Skin epidermis (tissue), 12 donors: ENCODE measurements around the gene TYRP1.
A peak's percentile ranks its signal among the peaks of the same experiment; 100 is the strongest.
"Not testable (repeated sequence)": the region's sequence is repeated elsewhere in the genome, so short reads cannot be mapped to it uniquely, and the experiment has no call there.

ENCODE experiments used
- H3K27ac ChIP-seq, 21 experiments: fragments of 200-600 bp; sonication (generic) in 11 of 21; one replicate each; pipeline ENCODE4 v1.5.0; 2020; ENCODE audit warnings: mild to moderate bottlenecking in 3 of 21, inconsistent platforms in 2 of 21, moderate library complexity in 2 of 21
- H3K4me3 ChIP-seq, 7 experiments: fragments of 200-600 bp; sonication (generic) in 2 of 7; one replicate each; pipeline ENCODE4 v1.5.0; 2020; ENCODE audit warnings: inconsistent platforms in 2 of 7, mild to moderate bottlenecking in 2 of 7, moderate library complexity in 1 of 7

Gene TYRP1, protein sequence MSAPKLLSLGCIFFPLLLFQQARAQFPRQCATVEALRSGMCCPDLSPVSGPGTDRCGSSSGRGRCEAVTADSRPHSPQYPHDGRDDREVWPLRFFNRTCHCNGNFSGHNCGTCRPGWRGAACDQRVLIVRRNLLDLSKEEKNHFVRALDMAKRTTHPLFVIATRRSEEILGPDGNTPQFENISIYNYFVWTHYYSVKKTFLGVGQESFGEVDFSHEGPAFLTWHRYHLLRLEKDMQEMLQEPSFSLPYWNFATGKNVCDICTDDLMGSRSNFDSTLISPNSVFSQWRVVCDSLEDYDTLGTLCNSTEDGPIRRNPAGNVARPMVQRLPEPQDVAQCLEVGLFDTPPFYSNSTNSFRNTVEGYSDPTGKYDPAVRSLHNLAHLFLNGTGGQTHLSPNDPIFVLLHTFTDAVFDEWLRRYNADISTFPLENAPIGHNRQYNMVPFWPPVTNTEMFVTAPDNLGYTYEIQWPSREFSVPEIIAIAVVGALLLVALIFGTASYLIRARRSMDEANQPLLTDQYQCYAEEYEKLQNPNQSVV

DNA sequence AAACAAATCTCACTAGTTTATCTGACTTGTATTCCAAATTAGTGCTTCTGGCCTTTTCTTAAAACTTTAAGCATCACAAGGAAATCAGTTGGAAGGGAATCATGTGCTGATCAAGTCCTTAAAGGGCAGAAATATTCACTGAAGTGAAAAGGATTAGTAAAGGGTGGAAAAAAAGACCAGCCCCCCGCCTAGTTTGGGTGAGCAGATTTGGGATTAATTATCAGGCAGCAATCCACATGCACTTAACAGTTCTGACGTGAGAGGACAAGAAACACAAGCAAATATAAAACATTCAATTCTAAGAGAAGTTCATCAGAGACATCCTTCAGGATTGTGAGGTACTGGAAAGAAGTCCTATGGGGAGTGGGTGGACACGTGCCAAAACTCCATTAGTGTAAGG, at the start of gene TYRP1:
TSS of gene TYRP1 (plus strand) at position 245 of the 400 bp plus-strand sequence. CDS start 612 bp downstream, outside the sequence.
- peak within 1 kb of the TSS in 1 of 21 experiments; percentile 56 for H3K27ac ChIP-seq
- H3K4me3 ChIP-seq = no peak within 1 kb of the TSS

DNA sequence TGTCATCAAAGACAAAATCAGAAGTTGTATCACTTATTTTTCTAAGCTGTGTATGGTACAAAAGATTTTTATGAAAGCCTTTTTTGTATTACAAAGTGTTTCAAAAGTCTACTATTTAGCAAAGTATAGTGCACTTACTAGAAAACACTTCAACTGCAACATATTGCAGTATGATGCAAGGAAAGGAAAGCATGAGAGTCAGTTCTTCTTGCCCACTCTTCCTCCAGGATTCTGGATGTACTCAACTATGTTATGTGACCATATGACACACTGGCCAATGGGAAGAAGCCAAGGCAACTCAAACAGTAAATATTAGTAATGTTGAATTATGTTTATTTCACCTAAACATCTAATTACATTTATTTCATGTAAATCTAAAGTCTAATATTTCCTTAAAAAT, 49.5 kb upstream of the TYRP1 start:
- Histone ChIP-seq H3K4me3 (no peak overlapping the region), H3K27ac (no peak overlapping the region)

DNA sequence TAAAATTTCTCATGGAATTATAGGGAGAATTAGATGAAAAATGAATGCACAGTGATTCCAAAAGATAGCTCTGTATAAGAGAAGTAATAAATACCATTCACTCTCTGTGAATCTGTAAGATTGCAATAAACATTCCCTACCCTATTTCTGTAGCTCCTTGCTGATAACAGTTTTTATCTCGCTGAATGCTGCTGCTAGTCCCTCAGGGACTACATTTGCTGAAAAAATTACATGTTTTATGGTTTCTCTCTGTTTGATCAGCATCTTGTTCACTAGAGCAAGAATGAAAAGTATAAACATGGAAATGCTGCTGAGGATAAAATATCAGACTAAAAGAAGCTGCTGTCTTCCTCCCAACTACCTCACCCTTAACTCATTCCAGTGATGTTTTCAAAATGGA, 44.3 kb upstream of the TYRP1 start:
- H3K4me3 ChIP-seq = no peak overlapping the region
- no peak overlapping the region for H3K27ac ChIP-seq

DNA sequence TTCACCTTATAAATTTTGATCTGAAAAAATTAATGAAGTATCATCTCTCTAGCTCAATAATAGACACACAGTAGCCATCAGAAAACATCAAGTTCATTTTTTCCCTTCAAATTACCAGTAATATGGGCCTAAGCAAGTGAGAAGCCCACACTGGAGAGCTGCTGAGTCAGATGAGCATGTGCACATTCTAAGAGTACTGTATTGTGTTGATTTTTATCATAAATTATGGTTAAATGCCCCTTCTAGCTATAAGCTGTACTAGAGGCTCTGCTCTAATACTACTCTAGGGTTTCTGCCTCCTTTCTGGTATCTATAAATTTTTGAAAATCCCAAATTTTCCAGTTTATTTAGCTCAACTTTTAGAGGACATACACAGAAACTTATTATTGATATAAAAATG, 42.1 kb upstream of the TYRP1 start:
- no peak overlapping the region for H3K27ac ChIP-seq
- no peak overlapping the region for H3K4me3 ChIP-seq

DNA sequence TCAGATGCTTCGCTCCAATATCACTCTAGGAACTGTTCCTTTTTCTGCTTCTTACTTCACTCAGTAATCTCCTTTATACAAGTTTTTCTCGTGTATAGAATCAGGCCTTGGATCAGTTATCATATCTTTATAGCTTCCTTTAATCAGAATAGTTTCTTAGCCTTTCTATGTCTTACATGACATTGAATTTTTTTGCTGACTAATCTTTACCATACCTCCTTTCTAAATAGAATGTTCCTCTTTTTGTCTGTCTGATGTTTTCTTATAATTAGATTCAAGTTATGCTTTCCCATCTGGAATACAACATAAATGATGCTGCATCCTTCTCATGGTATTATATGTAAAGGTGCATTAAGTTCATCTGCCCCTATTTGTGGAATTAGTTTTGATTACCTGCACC, 40.2 kb upstream of the TYRP1 start:
- H3K27ac ChIP-seq = no peak overlapping the region

DNA sequence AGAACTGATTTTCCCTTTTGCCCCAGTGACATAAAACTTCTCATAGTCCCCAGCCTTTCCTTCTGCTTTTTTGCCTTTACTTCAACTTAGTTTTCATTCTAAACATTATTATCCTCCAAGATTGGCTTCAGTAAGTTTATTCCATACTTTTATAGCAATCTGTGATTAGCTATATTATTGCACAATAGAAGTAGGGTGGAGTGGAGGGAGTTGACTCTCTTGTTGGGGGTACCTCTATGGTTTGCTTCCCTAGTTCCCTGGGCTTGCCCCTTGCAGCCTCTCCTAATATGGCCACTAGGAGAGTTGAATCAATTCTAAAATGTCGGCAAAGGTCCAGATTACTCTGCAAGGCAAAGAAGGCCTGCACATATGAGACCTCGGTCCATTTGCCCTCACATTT, 36.4 kb upstream of the TYRP1 start:
- H3K4me3 ChIP-seq = no peak overlapping the region

More for the DNA sequence above, 40.2 kb upstream of the TYRP1 start:
- no peak overlapping the region for H3K4me3 ChIP-seq

DNA sequence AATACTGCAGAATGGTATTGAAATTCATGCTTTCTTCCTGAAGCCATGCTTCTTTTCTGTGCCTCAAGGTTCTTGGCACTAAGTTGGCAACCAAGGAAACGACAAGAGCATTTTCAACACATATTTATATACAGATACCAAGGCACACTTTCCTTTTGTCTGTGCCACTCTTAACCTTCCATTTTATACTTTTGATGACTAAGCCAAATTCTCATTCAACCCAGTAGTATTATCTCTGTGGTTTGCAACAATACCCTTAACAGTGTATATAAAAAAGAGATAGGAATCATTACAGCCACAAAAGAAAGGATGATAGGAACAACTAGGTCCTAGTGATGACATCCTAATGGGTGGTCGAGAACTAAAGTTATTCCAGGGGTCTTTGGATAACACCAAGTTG, 36.0 kb upstream of the TYRP1 start:
- Histone ChIP-seq H3K4me3 (no peak overlapping the region), H3K27ac (no peak overlapping the region)

More for the DNA sequence above, 36.4 kb upstream of the TYRP1 start:
- H3K27ac ChIP-seq = no peak overlapping the region

DNA sequence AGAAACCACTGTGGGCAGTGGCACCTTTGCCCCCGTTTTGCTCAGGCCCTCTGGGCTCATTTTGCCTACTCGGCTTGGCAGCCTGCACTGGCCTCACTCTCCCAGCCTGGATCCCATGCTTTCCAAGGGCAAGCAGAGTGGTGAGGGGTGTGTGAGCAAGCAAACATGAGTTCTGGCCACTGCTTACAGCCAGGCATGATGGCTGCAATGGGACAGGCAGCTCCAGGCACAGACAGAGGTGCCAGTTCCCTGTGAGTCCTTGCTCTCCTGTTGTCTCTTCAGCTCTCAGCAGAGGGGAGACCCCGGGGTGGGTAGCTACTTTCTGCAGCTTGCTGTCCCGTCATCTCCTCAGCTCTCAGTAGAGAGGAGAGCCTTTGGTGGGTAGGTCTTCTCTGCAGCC, 35.2 kb upstream of the TYRP1 start:
- H3K4me3 ChIP-seq = no peak overlapping the region
- H3K27ac ChIP-seq = no peak overlapping the region

DNA sequence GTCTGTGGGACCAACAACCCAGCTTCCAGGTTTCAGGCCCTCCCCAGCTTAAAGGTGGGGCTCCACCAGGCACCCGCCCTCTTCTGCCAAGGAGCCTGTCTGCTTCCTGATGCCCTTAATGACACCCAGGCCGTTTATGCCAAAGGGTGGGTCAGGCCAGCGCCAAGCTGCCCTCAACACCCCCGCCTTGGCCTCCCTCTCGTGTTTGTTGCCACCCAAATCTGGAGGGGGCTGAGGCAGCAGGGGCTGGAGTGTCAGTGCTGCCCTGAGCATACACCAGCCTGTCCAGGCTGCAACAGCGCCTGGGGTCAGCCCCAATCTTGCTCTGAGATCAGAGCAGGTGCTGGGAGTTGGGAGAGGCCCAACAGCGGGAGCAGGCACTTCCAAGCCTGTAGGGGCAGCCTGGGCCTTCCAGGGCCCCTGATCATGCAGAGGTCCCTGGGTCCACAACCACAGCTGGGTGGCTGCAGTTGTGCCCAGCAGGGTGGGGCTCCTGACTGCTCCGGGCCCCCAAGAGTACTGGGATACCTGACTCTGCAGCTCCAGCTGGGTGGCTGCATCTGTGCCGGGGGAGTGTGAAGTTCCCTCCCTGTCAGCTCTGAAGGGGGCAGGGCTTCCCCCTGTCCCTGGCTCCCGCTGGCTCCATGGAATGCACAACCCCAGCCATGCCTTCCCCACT, 34.5 kb upstream of the TYRP1 start:
- Histone ChIP-seq H3K27ac (no peak overlapping the region), H3K4me3 (no peak overlapping the region)

DNA sequence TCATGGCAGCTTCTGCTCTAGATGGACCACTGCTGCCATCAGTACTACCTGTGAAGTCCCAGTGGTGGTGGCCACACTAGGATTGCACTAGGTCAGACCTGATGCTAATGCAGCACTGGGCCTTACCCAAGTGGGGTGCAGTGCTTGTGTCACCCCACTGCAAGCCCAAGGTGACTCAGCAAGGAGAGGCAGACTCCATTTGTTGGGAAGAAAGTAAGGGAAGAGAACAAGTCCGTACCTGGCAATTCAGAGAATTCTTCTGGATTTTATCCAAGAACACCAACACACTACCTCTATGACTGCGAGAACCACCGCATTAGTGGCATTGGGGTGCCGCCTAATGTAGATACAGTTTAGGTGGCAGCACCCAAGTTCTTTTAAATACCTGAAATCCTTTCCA, 34.0 kb upstream of the TYRP1 start:
- no peak overlapping the region for H3K4me3 ChIP-seq
- no peak overlapping the region for H3K27ac ChIP-seq

DNA sequence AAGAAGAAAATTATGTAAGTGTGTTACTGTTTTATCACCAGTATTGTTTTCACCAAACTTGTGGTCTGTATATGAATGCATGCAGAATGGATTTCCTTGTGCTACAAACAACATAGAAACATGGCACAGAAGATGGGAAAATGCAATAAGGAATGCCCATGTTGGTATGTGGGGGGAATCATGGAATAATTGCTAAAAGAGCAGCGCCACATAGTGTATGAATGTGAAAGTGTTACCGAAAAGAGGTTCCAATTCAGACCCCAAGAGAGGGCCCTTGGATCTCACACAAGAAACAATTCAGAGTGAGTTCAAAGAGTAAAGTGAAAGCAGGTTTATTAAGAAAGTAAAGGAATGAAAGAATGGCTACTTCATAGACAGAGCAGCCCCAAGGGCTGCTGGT, 26.4 kb upstream of the TYRP1 start:
- no peak overlapping the region for H3K4me3 ChIP-seq
- H3K27ac ChIP-seq = no peak overlapping the region

DNA sequence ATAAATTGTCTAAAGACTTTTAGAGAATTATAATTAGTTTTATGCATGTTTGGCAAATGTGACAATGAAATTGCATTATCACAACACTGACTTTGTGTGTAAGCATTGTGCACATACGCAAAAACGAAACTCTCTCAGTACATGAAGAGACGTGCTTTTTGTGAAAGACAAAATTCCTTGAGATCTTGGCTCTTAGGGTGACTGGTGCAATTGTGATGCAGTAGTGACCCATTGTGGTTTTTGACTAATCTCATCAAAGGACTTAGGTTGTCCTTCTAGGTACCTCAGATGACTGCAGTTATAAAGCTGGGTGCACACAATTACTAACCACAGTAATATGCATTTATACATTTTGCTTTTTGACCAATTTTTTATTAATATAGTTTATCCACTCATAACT, 25.3 kb upstream of the TYRP1 start:
- H3K4me3 ChIP-seq = no peak overlapping the region
- H3K27ac ChIP-seq = no peak overlapping the region

DNA sequence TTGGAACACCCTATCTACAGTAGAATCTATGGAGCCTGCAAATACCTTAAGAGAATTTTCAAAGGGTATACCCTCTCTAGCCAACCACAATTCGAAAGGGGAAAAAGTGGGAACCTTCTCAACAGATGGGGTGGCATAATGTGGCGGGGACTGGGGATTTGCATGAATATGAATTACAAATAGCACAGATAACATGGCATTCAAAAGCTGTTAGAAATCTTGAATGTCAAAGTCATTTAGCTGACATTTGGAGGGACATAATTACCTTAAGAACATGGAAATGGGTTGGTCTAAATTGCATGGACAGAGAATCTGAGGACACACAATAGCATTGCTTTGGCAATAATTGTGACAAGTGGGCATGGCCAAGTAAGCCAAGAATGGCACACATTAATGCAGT, 23.2 kb upstream of the TYRP1 start:
- H3K27ac ChIP-seq = no peak overlapping the region
- no peak overlapping the region for H3K4me3 ChIP-seq

DNA sequence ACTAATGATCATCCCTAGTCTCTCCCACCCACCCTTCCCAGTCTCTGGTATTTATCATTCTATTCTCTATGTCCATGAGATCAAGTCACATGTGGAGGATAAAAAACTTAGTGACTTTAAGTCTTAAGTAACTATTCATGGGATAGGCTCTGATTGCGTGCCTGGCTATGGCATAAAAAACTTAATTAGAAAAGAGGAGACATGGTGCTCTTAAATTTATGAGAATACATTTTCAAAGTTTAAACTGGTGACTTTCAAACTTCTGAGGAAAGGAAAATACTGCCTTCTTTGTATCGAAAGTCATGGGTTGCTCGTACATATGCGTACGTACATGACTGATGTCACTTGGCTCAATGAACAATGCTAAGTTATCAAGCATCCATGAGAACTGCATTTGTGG, 18.2 kb upstream of the TYRP1 start:
- Histone ChIP-seq H3K4me3 (no peak overlapping the region), H3K27ac (no peak overlapping the region)

DNA sequence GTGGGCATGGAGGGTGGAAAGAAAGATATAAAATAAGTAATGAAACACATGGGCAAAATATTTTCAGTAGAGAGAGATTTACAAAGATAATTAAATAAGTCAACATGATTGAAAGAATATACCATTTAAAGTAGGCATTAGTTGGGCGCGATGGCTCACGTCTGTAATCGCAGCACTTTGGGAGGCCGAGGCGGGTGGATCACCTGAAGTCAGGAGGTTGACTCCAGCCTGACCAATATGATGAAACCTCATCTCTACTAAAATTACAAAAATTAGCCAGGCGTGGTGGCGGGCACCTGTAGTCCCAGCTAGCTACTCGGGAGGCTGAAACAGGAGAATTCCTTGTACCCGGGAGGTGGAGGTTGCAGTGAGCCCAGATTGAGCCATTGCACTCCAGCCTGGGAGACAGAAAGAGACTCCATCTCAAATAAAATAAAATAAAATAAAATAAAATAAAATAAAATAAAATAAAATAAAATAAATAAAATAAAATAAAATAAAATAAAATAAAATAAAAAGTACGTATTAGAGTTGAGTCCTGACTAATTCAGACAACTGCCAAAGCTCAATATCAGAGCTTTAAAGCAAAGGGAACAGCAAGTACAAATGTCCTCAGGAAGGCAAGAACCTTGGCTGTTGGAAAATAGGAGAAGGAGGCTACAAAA, 15.6 kb upstream of the TYRP1 start:
- H3K27ac ChIP-seq = peak overlapping the region in 1 of 21 experiments; percentile 31
- not testable (repeated sequence) for H3K4me3 ChIP-seq

DNA sequence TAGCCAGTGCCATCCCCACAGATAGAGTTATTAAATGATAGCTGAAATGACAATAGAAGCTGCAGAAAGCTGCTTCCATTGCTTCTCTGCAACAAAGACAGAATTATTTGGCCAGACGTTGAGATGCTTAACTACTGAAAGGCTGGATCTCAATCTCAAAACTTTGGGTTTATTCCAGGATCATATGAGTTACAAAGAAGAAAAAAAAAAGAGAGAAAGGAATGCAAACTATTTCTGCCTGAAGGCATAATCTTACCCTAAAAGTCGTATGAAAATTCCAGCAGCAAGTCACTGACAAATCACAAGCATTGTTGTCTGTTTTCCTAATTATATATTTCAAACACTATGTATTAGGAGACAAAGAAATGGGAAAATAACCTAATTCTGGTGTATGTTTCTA, 12.8 kb upstream of the TYRP1 start:
- Histone ChIP-seq H3K27ac (no peak overlapping the region), H3K4me3 (no peak overlapping the region)

DNA sequence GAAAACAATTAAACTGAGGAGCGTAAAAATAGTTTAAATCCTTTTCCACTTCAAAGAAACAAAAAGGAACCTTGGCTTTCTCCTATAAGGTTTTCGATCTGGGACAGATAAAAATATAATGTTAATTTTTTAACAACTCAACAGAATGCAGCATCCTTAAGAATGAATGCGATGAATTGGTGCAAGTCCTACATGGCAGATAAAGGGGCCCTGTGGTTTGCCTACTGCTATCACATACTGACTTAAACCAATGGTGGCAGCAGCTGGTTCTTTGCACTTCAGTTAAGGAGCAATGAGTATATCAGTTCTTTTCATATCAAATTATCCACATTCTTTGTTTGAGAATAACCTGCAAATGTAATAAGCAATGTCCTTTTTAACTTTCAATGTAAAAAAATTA, 12.4 kb upstream of the TYRP1 start:
- Histone ChIP-seq H3K4me3 (no peak overlapping the region), H3K27ac (no peak overlapping the region)

DNA sequence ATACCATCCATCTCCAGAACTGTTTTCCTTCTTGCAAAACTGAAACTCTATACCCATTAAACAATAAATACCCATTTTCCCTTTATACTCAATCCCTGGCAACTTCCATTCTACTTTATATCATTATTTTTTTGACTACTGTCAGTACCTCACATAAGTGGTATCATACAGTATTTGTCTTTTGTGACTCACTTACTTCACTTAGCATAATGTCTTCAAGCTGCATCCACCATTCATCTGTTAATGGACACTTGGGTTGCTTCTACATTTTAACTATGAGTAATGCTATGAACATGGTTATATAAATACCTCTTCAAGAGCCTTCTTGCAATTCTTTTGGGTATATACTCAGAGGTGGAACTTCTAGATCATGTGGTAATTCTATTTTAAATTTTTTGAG, 11.6 kb upstream of the TYRP1 start:
- Histone ChIP-seq H3K4me3 (no peak overlapping the region), H3K27ac (no peak overlapping the region)

DNA sequence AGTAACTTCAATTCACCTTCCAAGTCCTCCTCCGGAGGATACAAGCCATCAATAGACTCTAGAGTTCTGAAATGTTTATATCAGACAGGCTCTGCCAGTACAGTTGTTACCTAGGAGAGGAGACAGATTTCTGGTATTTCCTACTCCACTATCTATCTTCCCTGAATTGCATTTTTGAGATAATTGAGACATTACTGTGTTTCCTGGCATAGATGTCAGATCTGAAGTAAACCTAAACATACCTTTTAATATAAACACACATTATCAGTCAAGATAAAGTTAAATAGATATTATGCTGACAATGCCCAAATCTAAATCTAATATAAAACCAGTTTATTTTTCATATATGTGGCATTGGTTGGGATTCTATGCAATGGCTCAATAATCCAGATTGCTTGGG, 8.2 kb upstream of the TYRP1 start:
- no peak overlapping the region for H3K27ac ChIP-seq
- no peak overlapping the region for H3K4me3 ChIP-seq

DNA sequence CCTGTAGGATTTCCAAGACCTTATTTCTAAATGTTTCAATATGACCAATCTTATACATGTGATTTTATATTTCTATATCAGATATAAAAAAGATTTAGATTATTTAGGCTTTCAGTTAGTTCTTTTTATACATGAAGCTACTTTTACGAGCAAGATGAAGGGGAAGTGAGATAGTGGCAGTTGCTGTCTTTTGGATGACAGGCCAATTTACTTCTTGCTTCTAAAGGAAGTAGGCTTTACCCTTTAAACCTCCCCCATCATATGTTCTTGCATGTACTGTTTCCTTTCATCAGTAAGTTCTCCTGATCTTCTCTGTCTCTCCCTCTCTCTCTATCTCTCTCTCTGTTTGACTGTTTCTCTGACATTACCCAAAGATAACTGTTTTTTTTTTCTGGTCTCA, 4.0 kb upstream of the TYRP1 start:
- Histone ChIP-seq H3K27ac (no peak overlapping the region), H3K4me3 (no peak overlapping the region)

DNA sequence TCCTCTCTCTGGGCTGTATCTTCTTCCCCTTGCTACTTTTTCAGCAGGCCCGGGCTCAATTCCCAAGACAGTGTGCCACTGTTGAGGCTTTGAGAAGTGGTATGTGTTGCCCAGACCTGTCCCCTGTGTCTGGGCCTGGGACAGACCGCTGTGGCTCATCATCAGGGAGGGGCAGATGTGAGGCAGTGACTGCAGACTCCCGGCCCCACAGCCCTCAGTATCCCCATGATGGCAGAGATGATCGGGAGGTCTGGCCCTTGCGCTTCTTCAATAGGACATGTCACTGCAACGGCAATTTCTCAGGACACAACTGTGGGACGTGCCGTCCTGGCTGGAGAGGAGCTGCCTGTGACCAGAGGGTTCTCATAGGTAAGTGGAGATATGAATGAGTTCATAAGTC, 828 bp downstream of the TYRP1 start:
- Histone ChIP-seq H3K27ac (peak overlapping the region in 1 of 21 experiments; percentile 56), H3K4me3 (no peak overlapping the region)
